K562 (cell line): ENCODE data around the gene PRKCQ. TPM values are rescaled to one million over a fixed set of nuclear protein-coding genes. Genes with fewer than 3 reads are reported as not detected.

Experiments used
- ATAC-seq: fragments of 200-7000 bp; cut with Tn5 transposase; 3 replicates; pipeline ENCODE4 v1.9.1; 2020; ENCODE audit warnings: moderate library complexity
- BruUV-seq: library from RNA; stranded (reverse); fragments of 400-500 nt; replicated peaks from 2 replicates; lab custom pipeline; 2021; lab: Mats Ljungman, UMichigan
- CTCF ChIA-PET: fragments of 300-600 bp; formaldehyde crosslinking; extraction: SDS; loops from one replicate; lab custom pipeline; 2021; ENCODE audit warnings: low intra/inter-chr PET ratio; lab: Yijun Ruan, JAX
- POLR2A ChIA-PET: fragments of 300-600, 350-650 bp; sonication (Branson Sonifier 250); formaldehyde crosslinking; extraction: SDS; loops from one replicate; lab custom pipeline; 2021; ENCODE audit warnings: antibody characterized with exemption, inconsistent platforms; lab: Yijun Ruan, JAX
- DNase-seq, 4 experiments: peaks; one replicate each; pipeline versions ENCODE4 v3.0.0 to v3.0.0-alpha.2; 2011 to 2018; ENCODE audit warnings: low spot score in 3 of 4, mixed read lengths in 3 of 4; ENCODE audit errors: extremely low read depth in 1 of 4
- FAIRE-seq: peaks from 2 replicates; lab custom pipeline; 2011; peaks lifted over from hg19 to GRCh38; lab: Jason Lieb, UNC
- H2AFZ ChIP-seq: 2 replicates; pipeline ENCODE4 v1.6.0; 2011; ENCODE audit warnings: low read depth, low read length, control low read depth, inconsistent platforms
- H3K27ac ChIP-seq: fragments of 200-600 bp; 3 replicates; pipeline ENCODE4 v1.8.0; 2011; ENCODE audit warnings: low read depth, mild to moderate bottlenecking, control low read depth, inconsistent platforms, low read length, moderate library complexity, mixed read lengths; ENCODE audit errors: extremely low read depth
- H3K27me3 ChIP-seq, 2 experiments: fragments of 300-600 bp in 1 of 2; 2 replicates in 1 of 2; 3 replicates in 1 of 2; pipeline versions ENCODE4 v1.6.0 to v1.8.0; 2011; ENCODE audit warnings: inconsistent platforms in 2 of 2, low read length in 2 of 2, mild to moderate bottlenecking in 1 of 2, mixed read lengths in 1 of 2, moderate library complexity in 1 of 2; ENCODE audit not compliant: control insufficient read depth in 2 of 2, insufficient read depth in 2 of 2
- H3K36me3 ChIP-seq: fragments of 300-600 bp; 3 replicates; pipeline ENCODE4 v1.8.0; 2011; ENCODE audit warnings: mild to moderate bottlenecking, low read length, inconsistent platforms; ENCODE audit not compliant: control insufficient read depth, insufficient read depth
- H3K4me1 ChIP-seq, 2 experiments: fragments of 200-600 bp in 1 of 2; replicated peaks in 1 of 2; 2 replicates in 1 of 2; 3 replicates in 1 of 2; pipeline versions ENCODE4 v1.5.1 to v1.8.0; 2011; ENCODE audit warnings: inconsistent platforms in 2 of 2, low read length in 2 of 2, mild to moderate bottlenecking in 1 of 2, mixed read lengths in 1 of 2, moderate library complexity in 1 of 2; ENCODE audit not compliant: control insufficient read depth in 2 of 2, insufficient read depth in 2 of 2
- H3K4me2 ChIP-seq: 2 replicates; pipeline ENCODE4 v1.6.1; 2011; ENCODE audit warnings: low read length, control low read depth, inconsistent platforms, mixed read lengths; ENCODE audit not compliant: insufficient read depth
- H3K4me3 ChIP-seq: fragments of 200-600 bp; sonication (generic), shearing (Covaris generic); 2 replicates; pipeline ENCODE4 v1.5.1; 2016; ENCODE audit warnings: control low read depth, inconsistent platforms
- H3K79me2 ChIP-seq: fragments of 200-600 bp; 3 replicates; pipeline ENCODE4 v1.8.0; 2011; ENCODE audit warnings: low read length, inconsistent platforms; ENCODE audit not compliant: control insufficient read depth, insufficient read depth
- H3K9ac ChIP-seq, 2 experiments: 2 replicates each; pipeline versions ENCODE4 v1.6.0 to v1.6.1; 2011; ENCODE audit warnings: low read depth in 2 of 2, low read length in 2 of 2, control low read depth in 1 of 2, inconsistent platforms in 1 of 2, mild to moderate bottlenecking in 1 of 2, mixed read lengths in 1 of 2; ENCODE audit not compliant: insufficient read depth in 1 of 2
- H3K9me1 ChIP-seq: one replicate; pipeline ENCODE4 v1.6.0; 2011; ENCODE audit warnings: inconsistent platforms, mild to moderate bottlenecking, low read length, moderate library complexity; ENCODE audit not compliant: control insufficient read depth, insufficient read depth
- H3K9me3 ChIP-seq: replicated peaks from 2 replicates; pipeline ENCODE4 v1.5.1; 2011; ENCODE audit warnings: low read depth, low read length, inconsistent platforms; ENCODE audit not compliant: control insufficient read depth, insufficient read depth
- H4K20me1 ChIP-seq: replicated peaks from 2 replicates; pipeline ENCODE4 v1.6.1; 2011; ENCODE audit warnings: low read length, inconsistent platforms, mixed read lengths; ENCODE audit not compliant: control insufficient read depth, insufficient read depth
- BMI1 ChIP-seq: fragments of 150-350 bp; IDR thresholded peaks from 2 replicates; pipeline ENCODE4 v1.6.1; 2014; ENCODE audit warnings: low read length
- ERF ChIP-seq: fragments of 450-650 bp; formaldehyde crosslinking; IDR thresholded peaks from 2 replicates; pipeline ENCODE4 v1.4.0; 2020; ENCODE audit warnings: mild to moderate bottlenecking, mixed read lengths
- ETV1 ChIP-seq: fragments of 450-650 bp; conservative IDR thresholded peaks from 2 replicates; pipeline ENCODE4 v1.6.1; 2016; ENCODE audit warnings: missing genetic modification characterization, control low read depth, low read depth, missing compliant biosample characterization
- RUNX1 ChIP-seq: sonication (generic); IDR thresholded peaks from 2 replicates; pipeline ENCODE4 v1.6.1; 2016; ENCODE audit warnings: antibody characterized with exemption, low read depth
- ZNF280B ChIP-seq: fragments of 250-450 bp; sonication (Bioruptor Pico); IDR thresholded peaks from 2 replicates; pipeline ENCODE4 v1.5.1; 2021; ENCODE audit warnings: mild to moderate bottlenecking
- ZNF740 ChIP-seq, 3 experiments: fragments of 200-800 bp in 1 of 3; sonication (Bioruptor generic) in 1 of 3; sonication (generic) in 1 of 3; formaldehyde crosslinking in 1 of 3; IDR thresholded peaks; 2 replicates each; pipeline versions ENCODE4 v1.6.1 to v1.8.0; 2016 to 2022; ENCODE audit warnings: mild to moderate bottlenecking in 2 of 3, missing compliant biosample characterization in 2 of 3, missing genetic modification characterization in 2 of 3, missing genetic modification reagents in 1 of 3
- WGBS: fragments of 100-300 bp; shearing (Covaris generic); methylation state at CpG from one replicate; pipeline ENCODE4 v1.1.6; 2016; ENCODE audit warnings: low coverage, mixed read lengths; ENCODE audit not compliant: insufficient coverage; ENCODE audit errors: missing lambda C conversion rate; 5-methylcytosine and 5-hydroxymethylcytosine counted together
- in situ Hi-C: fragments of 300-500 bp; cut with MboI; formaldehyde crosslinking; loops from 4 replicates; pipeline ENCODE4 v1.15.0; 2018; ENCODE audit warnings: inconsistent platforms, mixed read lengths
- intact Hi-C: fragments of 100-400 bp; cut with micrococcal nuclease; formaldehyde crosslinking; loops from 2 replicates; pipeline ENCODE4 v1.14.2; 2022
- polyA plus RNA-seq, 8 experiments: library from polyadenylated mRNA; depleted of rRNA in 4 of 8; stranded (reverse) in 5 of 8; unstranded in 3 of 8; fragments of >200 nt; fragmentation: Nextera tagmentation in 2 of 8; fragmentation: Illumina TruSeq in 1 of 8; extraction: Ambion mirVana in 2 of 8; extraction: Trizol in 1 of 8; gene quantifications; 2 replicates each; pipeline versions ENCODE4 v1.2.1 to v1.2.3, GENCODE V29; 2011 to 2014; ENCODE audit warnings: inconsistent platforms in 1 of 8, missing spikeins in 1 of 8
- total RNA-seq, 7 experiments: library from RNA; depleted of rRNA in 6 of 7; stranded (reverse); fragments of >200 nt in 6 of 7; fragmentation: Illumina TruSeq in 2 of 7; extraction: Trizol in 2 of 7; gene quantifications; 2 replicates each; pipeline versions ENCODE4 v1.2.1 to v1.2.3, GENCODE V29; 2011 to 2021; ENCODE audit warnings: low replicate concordance in 1 of 7

Gene PRKCQ
- total and polyA plus RNA-seq, 9 of the 15 experiments (the other 6 are each of a cell fraction or from before 2014, with no cell fraction given), result 4.4 to 23.3 (median 14.6) TPM

- Histone ChIP-seq H4K20me1 (no peaks in the 10 kb centered on the region), H3K9me3 (peaks cover 3% of the 10 kb centered on the region), H3K27me3 (peaks cover 10 to 38% of the 10 kb centered on the region in 2 experiments; a peak in 4 of 5 replicates), H3K36me3 (no peaks in the 10 kb centered on the region), H3K79me2 (no peaks in the 10 kb centered on the region), H3K27ac (no peak overlapping the region), H3K4me2 (no peak overlapping the region), H3K9ac (no peak overlapping the region), H3K4me1 (no peaks in the 10 kb centered on the region; a peak in 1 of 5 replicates), H3K9me1 (no peaks in the 10 kb centered on the region), H3K4me3 (no peak overlapping the region), H2AFZ (no peak overlapping the region)
- no peak for ATAC-seq
- TF ChIP-seq RUNX1 (no peak), ZNF740 (CRISPR knock-in tag; IDR thresholded peaks at IDR 0.05) (no peak), ZNF740 (tag; IDR thresholded peaks at IDR 0.05) (no peak), ETV1 (tag) (no peak), ZNF280B (CRISPR knock-in tag) (no peak), BMI1 (no peak), ERF (CRISPR knock-in tag) (no peak)
- no TSS peak for BruUV-seq
- ChIA-PET POLR2A (no interaction called here), CTCF (no interaction called here)
- 0% methylated on average over 3 of the region's 3 CpGs for WGBS
- no peak for FAIRE-seq
- in situ Hi-C loops, result loop anchor here (25.0 kb wide), 1 partner anchor 448 kb away; no protein-coding TSS in a partner anchor
- intact Hi-C loops, result no loop called here
- DNase-seq, result no peak
Measured at GRCh38 chr10:6384847-6385246, 195.2 kb downstream of the PRKCQ start.
